Astrocyte (in vitro differentiated cells and primary cell): ENCODE results near the gene ZAP70. TPM values are rescaled to one million over a fixed set of nuclear protein-coding genes. Genes with fewer than 3 reads are reported as not detected.

Source experiments
- DNase-seq: peaks from one replicate; pipeline ENCODE4 v3.0.0-alpha.2; 2010; ENCODE audit warnings: low read depth
- FAIRE-seq: peaks from 2 replicates; lab custom pipeline; 2011; peaks lifted over from hg19 to GRCh38; lab: Jason Lieb, UNC
- H2AFZ ChIP-seq: 2 replicates; pipeline ENCODE4 v1.6.0; 2012; ENCODE audit warnings: low read depth, low read length, inconsistent platforms
- H3K27ac ChIP-seq: 2 replicates; pipeline ENCODE4 v1.5.1; 2011; ENCODE audit warnings: low read depth, low read length, inconsistent platforms
- H3K27me3 ChIP-seq: 2 replicates; pipeline ENCODE4 v1.6.0; 2011; ENCODE audit warnings: low read length, inconsistent platforms; ENCODE audit not compliant: insufficient read depth
- H3K36me3 ChIP-seq: 2 replicates; pipeline ENCODE4 v1.5.1; 2011; ENCODE audit warnings: low read length, inconsistent platforms; ENCODE audit not compliant: insufficient read depth
- H3K4me1 ChIP-seq: 2 replicates; pipeline ENCODE4 v1.5.1; 2011; ENCODE audit warnings: low read length, inconsistent platforms; ENCODE audit not compliant: insufficient read depth
- H3K4me2 ChIP-seq: 2 replicates; pipeline ENCODE4 v1.6.0; 2012; ENCODE audit warnings: low read length, inconsistent platforms
- H3K4me3 ChIP-seq: 2 replicates; pipeline ENCODE4 v1.5.1; 2011; ENCODE audit warnings: low read depth, mild to moderate bottlenecking, low read length, inconsistent platforms; ENCODE audit not compliant: insufficient read depth
- H3K79me2 ChIP-seq: 2 replicates; pipeline ENCODE4 v1.6.0; 2012; ENCODE audit warnings: mild to moderate bottlenecking, low read length, inconsistent platforms; ENCODE audit not compliant: insufficient read depth
- H3K9ac ChIP-seq: 2 replicates; pipeline ENCODE4 v1.6.0; 2012; ENCODE audit warnings: mild to moderate bottlenecking, low read length, inconsistent platforms
- H3K9me3 ChIP-seq: 2 replicates; pipeline ENCODE4 v1.5.1; 2012; ENCODE audit warnings: low read depth, mild to moderate bottlenecking, low read length, inconsistent platforms; ENCODE audit not compliant: insufficient read depth
- H4K20me1 ChIP-seq: 2 replicates; pipeline ENCODE4 v1.6.0; 2012; ENCODE audit warnings: low read length, inconsistent platforms; ENCODE audit not compliant: insufficient read depth
- H3K27ac Mint-ChIP-seq: one replicate; pipeline ENCODE4 v1.8.0; 2021; ENCODE audit warnings: mild to moderate bottlenecking, mixed read lengths; ENCODE audit not compliant: unreplicated experiment
- H3K27me3 Mint-ChIP-seq: one replicate; pipeline ENCODE4 v1.8.0; 2021; ENCODE audit warnings: low read depth, mixed read lengths; ENCODE audit not compliant: unreplicated experiment
- H3K36me3 Mint-ChIP-seq: one replicate; pipeline ENCODE4 v1.8.0; 2021; ENCODE audit warnings: low read depth, mixed read lengths; ENCODE audit not compliant: unreplicated experiment
- H3K4me1 Mint-ChIP-seq: one replicate; pipeline ENCODE4 v1.8.0; 2021; ENCODE audit warnings: low read depth, mixed read lengths; ENCODE audit not compliant: unreplicated experiment
- H3K4me3 Mint-ChIP-seq: one replicate; pipeline ENCODE4 v1.8.0; 2021; ENCODE audit warnings: mild to moderate bottlenecking, moderate library complexity, mixed read lengths; ENCODE audit not compliant: unreplicated experiment
- H3K9me3 Mint-ChIP-seq: one replicate; pipeline ENCODE4 v1.8.0; 2021; ENCODE audit warnings: mild to moderate bottlenecking, mixed read lengths; ENCODE audit not compliant: unreplicated experiment
- CTCF ChIP-seq: IDR thresholded peaks from 2 replicates; pipeline ENCODE4 v1.5.1; 2011; ENCODE audit warnings: low read depth, mild to moderate bottlenecking, inconsistent platforms, low read length, moderate library complexity; ENCODE audit not compliant: insufficient read depth
- EZH2 ChIP-seq: IDR thresholded peaks from 2 replicates; pipeline ENCODE4 v1.6.1; 2012; ENCODE audit warnings: mild to moderate bottlenecking, low read length, inconsistent platforms; ENCODE audit not compliant: insufficient read depth
- total RNA-seq: library from RNA; stranded (reverse); gene quantifications from 2 replicates; pipeline ENCODE4 v1.2.1, GENCODE V29; 2021

ZAP70 gene
- total RNA-seq, 1 donor from 2014 or later, result 0.73 TPM

DNA sequence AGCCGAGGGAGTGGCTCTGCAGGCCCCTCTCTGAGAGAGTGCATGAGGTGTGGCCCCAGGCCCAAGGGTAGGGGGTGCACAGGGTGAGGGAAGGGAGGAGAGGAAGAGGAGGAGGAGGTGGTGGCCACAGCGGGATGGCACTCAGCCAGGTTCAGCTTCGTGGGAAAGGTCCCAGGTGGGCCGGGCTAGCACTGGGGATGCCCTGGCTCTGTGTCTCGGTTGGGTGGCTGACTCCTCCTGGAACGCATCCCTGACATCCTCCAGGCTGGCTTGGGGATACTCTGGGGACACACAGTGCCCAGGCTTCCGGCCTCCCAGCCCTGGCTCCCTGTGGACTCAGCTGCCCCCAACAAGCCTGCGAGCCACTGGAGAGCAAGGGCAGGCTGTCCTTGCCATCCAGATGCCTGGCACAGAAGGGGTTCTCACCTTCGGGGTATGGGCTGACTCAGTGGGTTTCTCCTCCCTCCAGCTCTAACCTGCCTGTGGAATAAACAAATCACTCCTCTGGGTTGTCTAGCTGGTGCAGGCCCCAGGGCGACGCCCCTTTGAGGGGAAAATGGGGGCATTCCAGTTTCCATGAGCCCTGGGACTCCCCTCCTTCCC, 582 bp upstream of the ZAP70 start:
- H3K79me2 ChIP-seq, result no peaks in the 10 kb centered on the region
- H3K9me3 ChIP-seq, result no peaks in the 10 kb centered on the region
- Mint-ChIP-seq H3K36me3 (no peaks in the 10 kb centered on the region), H3K27ac (no peak overlapping the region), H3K27me3 (peaks cover 29% of the 10 kb centered on the region), H3K4me3 (no peak overlapping the region), H3K4me1 (peaks cover 5% of the 10 kb centered on the region), H3K9me3 (no peaks in the 10 kb centered on the region)
- no peak overlapping the region for H3K9ac ChIP-seq
- FAIRE-seq (no peak), DNase-seq (no peak)
- TF ChIP-seq EZH2 (no peak), CTCF (no peak)
- H3K4me1 ChIP-seq, result no peaks in the 10 kb centered on the region
- no peaks in the 10 kb centered on the region for H4K20me1 ChIP-seq
- no peaks in the 10 kb centered on the region for H3K27me3 ChIP-seq
- no peak overlapping the region for H3K4me2 ChIP-seq
- no peak overlapping the region for H2AFZ ChIP-seq
- no peak overlapping the region for H3K27ac ChIP-seq
- no peak overlapping the region for H3K4me3 ChIP-seq
- H3K36me3 ChIP-seq, result no peaks in the 10 kb centered on the region

GRCh38 chr2:97714084-97714949, 941 bp downstream of the ZAP70 start:
- Histone ChIP-seq H3K27me3 (no peaks in the 10 kb centered on the region), H3K36me3 (no peaks in the 10 kb centered on the region), H2AFZ (no peak overlapping the region), H3K79me2 (no peaks in the 10 kb centered on the region), H3K4me1 (no peaks in the 10 kb centered on the region), H3K9ac (no peak overlapping the region), H4K20me1 (no peaks in the 10 kb centered on the region), H3K4me3 (no peak overlapping the region), H3K27ac (no peak overlapping the region), H3K4me2 (no peak overlapping the region), H3K9me3 (no peaks in the 10 kb centered on the region)
- no peaks in the 10 kb centered on the region for H3K36me3 Mint-ChIP-seq
- H3K27ac Mint-ChIP-seq, result no peak overlapping the region
- H3K4me1 Mint-ChIP-seq, result peaks cover 5% of the 10 kb centered on the region
- H3K4me3 Mint-ChIP-seq, result no peak overlapping the region
- no peaks in the 10 kb centered on the region for H3K9me3 Mint-ChIP-seq
- H3K27me3 Mint-ChIP-seq, result peaks cover 34% of the 10 kb centered on the region
- no peak for FAIRE-seq
- DNase-seq, result no peak
- no peak for TF ChIP-seq EZH2
- no peak for TF ChIP-seq CTCF
